ENCODE results near the gene GMEB2.

GMEB2 gene

GRCh38 chr20:63612276-63612931 is 14.5 kb downstream of the GMEB2 start:
- DNase-seq, result no peak

DNA sequence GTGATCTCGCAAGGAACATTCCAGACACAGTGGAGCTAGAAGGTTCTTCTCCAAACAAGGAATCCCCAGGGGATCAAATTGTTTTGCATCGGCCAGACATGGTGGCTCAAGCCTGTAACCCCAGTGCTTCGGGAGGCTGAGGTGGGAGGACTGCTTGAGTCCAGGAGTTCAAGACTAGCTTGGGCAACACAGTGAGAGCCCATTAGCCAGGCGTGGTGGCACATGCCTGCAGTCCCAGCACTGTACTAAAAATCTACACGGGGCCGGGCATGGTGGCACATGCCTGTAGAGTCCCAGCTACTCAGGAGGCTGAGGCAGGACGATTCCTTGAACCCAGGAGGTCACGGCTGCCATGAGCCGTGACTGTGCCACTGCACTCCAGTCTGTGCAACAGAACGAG is 15.3 kb downstream of the GMEB2 start:
- no peak for DNase-seq

- no peak for DNase-seq
Measured at GRCh38 chr20:63610581-63611435, 16.1 kb downstream of the GMEB2 start.

DNA sequence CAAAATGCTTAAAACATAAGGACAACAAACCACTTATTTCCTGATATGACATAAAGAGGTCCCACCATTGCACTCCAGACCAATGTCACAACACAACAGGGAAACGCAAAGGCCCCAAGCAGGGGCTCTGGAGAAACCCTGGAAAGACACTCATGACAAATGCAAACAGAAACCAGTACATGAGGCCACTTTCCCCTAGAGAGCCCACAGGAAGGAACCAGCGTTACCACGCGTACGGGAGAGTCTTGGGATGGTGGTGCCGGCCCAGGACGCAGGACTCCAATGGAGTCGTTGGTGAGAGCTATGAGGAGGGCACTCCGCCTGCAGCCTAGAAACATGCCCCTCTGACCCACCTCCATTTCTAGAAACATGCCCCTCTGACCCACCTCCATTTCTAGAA is 20.2 kb downstream of the GMEB2 start:
- DNase-seq, result no peak

GRCh38 chr20:63602321-63602720 is 24.6 kb downstream of the GMEB2 start:
- DNase-seq, result no peak

- DNase-seq, result peak in 3 of 5 experiments; percentile 13 to 41 (median 18)
Measured at GRCh38 chr20:63601679-63602078, 25.2 kb downstream of the GMEB2 start.

GRCh38 chr20:63599396-63600050 is 27.4 kb downstream of the GMEB2 start:
- no peak for DNase-seq

- no peak for DNase-seq
Measured at GRCh38 chr20:63598479-63599395, 28.2 kb downstream of the GMEB2 start.

DNA sequence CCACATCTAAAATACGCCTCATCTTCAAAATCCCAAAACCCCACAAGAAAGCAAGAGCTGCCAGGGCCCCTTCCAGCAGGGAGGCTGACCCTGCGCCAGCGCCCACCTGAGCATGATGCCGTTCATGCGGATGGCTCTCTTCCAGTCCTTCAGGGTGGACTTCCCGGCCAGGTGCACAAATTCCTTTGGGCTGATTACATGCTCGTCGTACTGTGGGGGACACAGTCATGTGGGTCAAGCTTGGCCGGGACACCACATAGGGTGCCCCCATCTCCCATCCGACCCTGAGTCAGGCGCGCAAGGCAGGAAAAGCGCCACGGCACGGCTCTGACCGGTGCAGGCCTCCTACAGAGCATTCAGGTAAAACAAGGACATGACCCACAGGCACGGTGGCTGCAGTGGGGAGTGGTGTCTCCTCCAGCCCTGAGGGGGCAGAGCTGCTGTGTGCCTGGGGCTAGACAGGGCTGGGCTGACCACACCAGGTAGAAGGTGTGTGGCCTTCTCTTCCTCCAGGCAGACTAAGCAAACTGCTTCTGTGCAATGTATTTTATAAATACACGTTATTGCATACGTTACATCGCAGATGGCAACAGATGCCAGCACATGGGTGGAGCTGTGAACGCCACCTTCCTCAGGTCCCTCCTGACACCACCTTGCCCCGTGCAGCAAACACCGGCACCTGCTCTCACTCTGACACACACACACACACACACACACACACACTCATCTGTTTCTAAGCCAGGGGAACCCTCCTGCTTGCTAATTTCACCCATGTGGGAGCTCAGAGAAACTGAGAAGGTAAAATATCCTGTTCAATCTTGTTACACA is 29.0 kb downstream of the GMEB2 start:
- DNase-seq, result no peak

DNA sequence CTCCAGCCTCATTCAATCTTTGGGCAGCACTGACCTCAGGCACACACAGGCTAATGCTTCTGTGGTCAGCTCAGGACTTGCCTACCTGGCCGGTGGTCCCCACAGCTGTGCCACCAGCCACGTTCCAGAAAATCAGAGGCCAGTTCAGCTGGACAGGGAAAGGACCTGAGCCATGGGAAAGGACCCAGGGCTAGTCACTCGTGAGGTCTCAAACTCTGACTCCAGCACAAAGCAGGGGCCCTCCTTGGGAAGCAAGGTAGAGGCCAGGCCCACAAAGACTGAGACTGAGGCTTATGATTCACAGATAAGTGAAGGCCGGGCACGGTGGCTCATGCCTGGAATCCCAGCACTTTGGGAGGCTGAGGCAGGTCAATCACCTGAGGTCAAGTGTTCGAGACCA is 30.5 kb downstream of the GMEB2 start:
- no peak for DNase-seq

DNA sequence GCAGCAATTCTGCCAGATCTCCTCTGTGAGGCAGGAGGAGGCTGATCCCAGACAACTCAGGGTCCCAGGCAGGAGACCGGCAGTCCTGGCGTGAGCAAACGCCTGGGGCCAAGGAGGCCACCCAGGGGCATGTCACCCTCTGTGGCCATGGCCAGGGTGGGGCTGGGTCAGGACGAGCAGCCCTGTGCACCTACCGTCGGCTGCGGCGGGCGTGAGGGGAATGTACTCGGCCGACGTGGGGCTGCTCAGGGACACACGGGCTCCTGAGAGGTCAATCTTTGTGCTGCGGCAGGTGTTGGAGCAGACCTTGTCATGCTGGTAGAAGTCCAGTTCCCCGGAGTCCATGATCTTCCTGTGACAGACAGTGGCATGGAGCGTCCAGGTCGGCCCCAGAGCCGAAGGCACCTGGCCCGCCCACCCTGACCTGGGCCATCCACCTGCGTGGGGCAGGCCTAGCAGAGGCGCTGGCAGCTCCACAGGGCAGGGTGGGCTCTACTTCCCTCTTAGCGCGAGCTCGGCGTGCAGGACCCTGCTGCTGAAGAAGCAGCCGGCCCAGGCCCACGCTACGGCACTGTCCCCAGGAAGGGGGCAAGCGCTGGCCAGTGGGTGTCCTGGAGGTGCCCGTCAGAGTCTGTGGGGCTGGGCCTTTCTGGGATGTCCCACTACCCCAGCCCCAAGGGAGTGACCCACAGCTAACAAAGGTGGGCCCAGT is 31.3 kb downstream of the GMEB2 start:
- DNase-seq, result no peak

GRCh38 chr20:63594043-63594561 is 32.8 kb downstream of the GMEB2 start:
- no peak for DNase-seq

DNA sequence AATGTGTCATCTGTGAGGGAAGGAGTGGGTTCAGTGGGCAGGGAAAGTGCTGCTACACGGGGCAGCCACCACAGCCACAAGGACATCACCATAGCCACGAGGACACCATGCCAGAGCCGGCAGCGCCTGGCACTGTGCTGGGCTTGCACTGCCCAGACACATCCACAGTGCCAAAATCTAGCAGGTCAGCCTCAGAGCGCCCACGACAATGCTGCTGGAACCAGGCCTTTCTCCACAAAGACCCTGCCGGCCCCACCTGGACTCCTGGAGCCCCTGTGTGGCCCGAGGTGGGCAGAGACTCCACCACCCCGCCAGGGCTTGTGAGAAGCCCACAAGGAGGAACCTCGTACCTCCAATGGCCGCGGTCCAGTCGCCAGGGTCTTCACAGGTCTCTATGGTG is 34.2 kb downstream of the GMEB2 start:
- no peak for DNase-seq

- DNase-seq, result no peak
Measured at GRCh38 chr20:63591786-63592355, 35.0 kb downstream of the GMEB2 start.

GRCh38 chr20:63591147-63591533 is 35.8 kb downstream of the GMEB2 start:
- no peak for DNase-seq

DNA sequence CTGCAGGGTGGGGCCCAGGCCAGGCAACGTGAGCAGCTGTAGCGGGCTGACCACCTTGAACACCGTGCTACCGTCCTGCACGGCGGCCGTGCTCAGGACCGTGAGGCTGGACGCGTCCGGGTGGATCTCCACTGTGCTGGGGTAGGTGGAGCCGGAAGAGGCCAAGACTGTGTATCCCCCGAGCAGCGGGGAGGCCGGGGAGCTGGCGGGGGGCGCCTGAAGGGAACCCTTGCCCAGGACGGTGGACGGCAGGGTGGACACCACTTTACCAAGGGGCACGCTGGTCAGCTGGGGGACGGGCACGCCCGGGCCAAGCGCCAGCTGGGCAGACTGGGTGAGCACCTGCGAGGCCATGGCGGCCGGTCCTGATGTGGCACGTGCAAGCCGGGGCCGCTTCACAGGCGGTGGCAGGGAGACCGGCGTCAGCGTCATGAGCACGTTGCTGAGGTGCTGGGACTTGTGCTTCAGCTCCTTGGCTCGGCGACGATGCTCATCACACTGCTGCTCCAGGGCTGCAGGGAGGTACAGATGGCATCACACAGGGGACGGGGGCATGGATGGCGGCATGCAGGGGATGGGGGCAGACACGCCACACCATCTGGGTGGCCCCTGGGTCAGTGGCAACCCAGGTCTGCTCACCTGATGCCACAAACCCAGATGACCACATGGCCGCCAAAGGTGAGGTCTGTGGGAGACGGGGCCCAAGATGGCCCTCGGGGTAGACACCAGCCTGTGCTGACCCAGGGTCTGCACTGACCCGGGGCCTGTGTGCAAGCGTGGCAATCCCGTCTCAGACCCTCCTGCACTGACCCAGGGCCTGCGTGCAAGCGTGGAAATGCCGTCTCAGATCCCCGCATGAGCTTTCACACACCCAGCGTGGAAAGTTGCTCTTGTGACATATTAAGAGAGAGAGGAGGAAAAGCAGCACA is 36.4 kb downstream of the GMEB2 start:
- no peak for DNase-seq

DNA sequence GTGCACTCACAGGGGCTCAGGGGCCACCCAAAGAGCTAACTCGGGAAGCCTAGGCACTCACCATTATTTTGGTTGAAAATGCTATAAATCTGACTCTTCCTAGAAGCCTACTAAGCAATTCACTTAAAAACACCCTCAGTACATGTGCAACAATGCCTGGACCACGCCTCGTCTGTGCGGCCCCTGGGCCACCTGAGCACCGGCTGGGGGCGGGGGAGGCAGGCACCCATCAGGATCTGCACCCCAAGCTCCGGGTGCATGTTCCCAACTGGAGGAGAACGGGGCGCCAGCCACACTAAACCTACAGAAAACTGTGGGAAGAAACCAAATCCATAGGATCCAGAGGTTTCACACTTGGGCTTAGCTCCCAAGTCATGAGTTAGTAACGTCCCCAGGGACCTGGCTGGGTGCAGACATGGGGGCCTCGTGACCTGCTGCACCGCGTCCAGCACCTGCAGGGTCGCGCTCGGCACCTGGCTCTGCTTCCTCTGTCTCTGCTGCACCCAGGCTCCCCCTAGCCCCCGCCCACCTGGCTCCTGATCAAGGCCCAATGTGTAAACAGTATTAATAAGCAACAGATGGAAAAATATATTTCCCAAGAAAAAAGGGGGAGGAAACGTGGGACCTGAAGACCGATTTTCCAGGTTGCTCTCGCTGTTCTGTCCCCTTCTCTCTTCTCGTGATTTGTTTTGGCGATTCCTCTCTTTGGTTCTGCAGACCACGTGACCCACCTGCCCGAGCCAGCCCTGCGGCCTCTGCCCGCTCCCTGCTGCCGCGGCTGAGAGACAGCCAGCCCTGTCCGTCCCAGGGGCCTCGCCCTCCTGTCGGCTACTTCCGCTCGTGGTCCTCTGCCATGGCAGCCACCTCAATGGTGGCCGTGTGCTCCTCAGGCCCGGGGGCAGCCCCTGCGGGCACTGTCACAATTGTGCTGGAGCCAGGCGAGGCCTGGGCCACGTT is 37.4 kb downstream of the GMEB2 start:
- DNase-seq, result no peak

DNA sequence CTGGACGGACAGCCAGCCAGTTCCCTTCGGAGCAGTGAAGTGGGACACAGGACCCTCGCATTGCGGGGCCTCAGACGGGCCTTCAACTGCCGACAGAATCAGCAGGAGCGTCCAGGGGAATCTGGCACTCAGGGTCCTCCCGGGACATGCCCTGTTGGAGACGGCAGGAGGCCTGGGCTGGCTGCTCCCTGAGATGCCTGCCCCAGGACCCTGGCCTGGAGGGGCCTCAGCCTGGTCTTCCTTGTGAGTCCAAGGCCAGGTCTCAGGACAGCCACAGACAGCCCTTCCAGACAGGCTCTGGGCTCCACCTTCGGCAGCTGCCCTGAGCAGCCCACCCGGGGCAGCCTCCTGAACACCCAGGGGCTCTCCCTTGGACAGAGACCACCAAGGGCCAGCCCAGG is 38.3 kb downstream of the GMEB2 start:
- no peak for DNase-seq
